ENCODE measurements around the gene SDHC. TPM values are rescaled to one million over a fixed set of nuclear protein-coding genes. Genes with fewer than 3 reads are reported as not detected.

The SDHC gene
- total and polyA plus RNA-seq, 2 experiments from 2014 or later = 17.4 to 211 TPM

- H3K9me2 ChIP-seq (ENCODE audit: insufficient read depth) = no peaks in the 10 kb centered on the region
- no peaks in the 10 kb centered on the region for H3K79me2 ChIP-seq (ENCODE audit: insufficient read depth)
- no peak for DNase-seq
- in situ Hi-C loops (cut with MboI) = no loop called here
- H3K27me3 ChIP-seq (replicated peaks; ENCODE audit: insufficient read depth) = peaks cover 18% of the 10 kb centered on the region
- no peak overlapping the region for H2AFZ ChIP-seq
- no peaks in the 10 kb centered on the region for H3K36me3 ChIP-seq (ENCODE audit: low read depth)
- H3K27ac ChIP-seq = no peak overlapping the region
- no peak overlapping the region for H3K9ac ChIP-seq
- no peak for TF ChIP-seq EZH2 (IDR thresholded peaks at IDR 0.05; ENCODE audit: insufficient read depth, poor library complexity, severe bottlenecking)
- TF ChIP-seq EZH2phosphoT487 (IDR thresholded peaks at IDR 0.05; ENCODE audit: insufficient read depth, low read depth) = no peak
- WGBS, 2 experiments (ENCODE audit: low coverage in 1 of 2, low lambda C conversion rate in 2 of 2, missing lambda C conversion rate in 2 of 2) = 62 to 68% methylated on average over 5 of the region's 5 CpGs
- no peaks in the 10 kb centered on the region for H4K20me1 ChIP-seq (ENCODE audit: insufficient read depth)
- H3K4me3 ChIP-seq = no peak overlapping the region
- H3K9me3 ChIP-seq (ENCODE audit: low read depth) = no peaks in the 10 kb centered on the region
- H3K4me1 ChIP-seq (ENCODE audit: insufficient read depth) = no peaks in the 10 kb centered on the region
- H3K4me2 ChIP-seq (ENCODE audit: unreplicated experiment) = no peak overlapping the region
- no peaks in the 10 kb centered on the region for H3F3A ChIP-seq (ENCODE audit: insufficient read depth)
Measured at GRCh38 chr1:161285521-161285920, 28.7 kb upstream of the SDHC start.

GRCh38 chr1:161287482-161288054, 26.6 kb upstream of the SDHC start:
- Histone ChIP-seq H3K9me2 (ENCODE audit: insufficient read depth) (no peaks in the 10 kb centered on the region), H3K4me3 (no peak overlapping the region), H3K4me2 (ENCODE audit: unreplicated experiment) (no peak overlapping the region), H3K9me3 (ENCODE audit: low read depth) (no peaks in the 10 kb centered on the region), H3K27ac (no peak overlapping the region), H3K79me2 (ENCODE audit: insufficient read depth) (no peaks in the 10 kb centered on the region), H3K27me3 (replicated peaks; ENCODE audit: insufficient read depth) (peaks cover 18% of the 10 kb centered on the region), H2AFZ (no peak overlapping the region), H3K36me3 (ENCODE audit: low read depth) (no peaks in the 10 kb centered on the region), H3K9ac (no peak overlapping the region), H4K20me1 (ENCODE audit: insufficient read depth) (no peaks in the 10 kb centered on the region), H3F3A (ENCODE audit: insufficient read depth) (no peaks in the 10 kb centered on the region), H3K4me1 (ENCODE audit: insufficient read depth) (no peaks in the 10 kb centered on the region)
- TF ChIP-seq EZH2 (IDR thresholded peaks at IDR 0.05; ENCODE audit: insufficient read depth, poor library complexity, severe bottlenecking) = no peak
- TF ChIP-seq EZH2phosphoT487 (IDR thresholded peaks at IDR 0.05; ENCODE audit: insufficient read depth, low read depth) = no peak
- DNase-seq = no peak
- WGBS, 2 experiments (ENCODE audit: low coverage in 1 of 2, low lambda C conversion rate in 2 of 2, missing lambda C conversion rate in 2 of 2) = 78 to 79% methylated on average over 3 of the region's 3 CpGs
- in situ Hi-C loops (cut with MboI) = no loop called here

- TF ChIP-seq EZH2 (IDR thresholded peaks at IDR 0.05; ENCODE audit: insufficient read depth, poor library complexity, severe bottlenecking) (no peak), EZH2phosphoT487 (IDR thresholded peaks at IDR 0.05; ENCODE audit: insufficient read depth, low read depth) (no peak)
- Histone ChIP-seq H3K4me3 (no peak overlapping the region), H3K36me3 (ENCODE audit: low read depth) (no peaks in the 10 kb centered on the region), H3K9me3 (ENCODE audit: low read depth) (no peaks in the 10 kb centered on the region), H3K27me3 (replicated peaks; ENCODE audit: insufficient read depth) (no peaks in the 10 kb centered on the region), H2AFZ (no peak overlapping the region), H4K20me1 (ENCODE audit: insufficient read depth) (no peaks in the 10 kb centered on the region), H3K4me1 (ENCODE audit: insufficient read depth) (no peaks in the 10 kb centered on the region), H3K27ac (no peak overlapping the region), H3K9ac (no peak overlapping the region), H3K79me2 (ENCODE audit: insufficient read depth) (no peaks in the 10 kb centered on the region), H3K9me2 (ENCODE audit: insufficient read depth) (no peaks in the 10 kb centered on the region), H3F3A (ENCODE audit: insufficient read depth) (no peaks in the 10 kb centered on the region), H3K4me2 (ENCODE audit: unreplicated experiment) (no peak overlapping the region)
- in situ Hi-C loops (cut with MboI) = no loop called here
- 80 to 94% methylated on average over 1 of the region's 1 CpG for WGBS, 2 experiments (ENCODE audit: low coverage in 1 of 2, low lambda C conversion rate in 2 of 2, missing lambda C conversion rate in 2 of 2)
- no peak for DNase-seq
Measured at GRCh38 chr1:161290779-161291178, 23.4 kb upstream of the SDHC start.

GRCh38 chr1:161297415-161297814, 16.8 kb upstream of the SDHC start:
- DNase-seq = no peak

GRCh38 chr1:161298116-161298515, 16.1 kb upstream of the SDHC start:
- no peaks in the 10 kb centered on the region for H3K4me1 ChIP-seq (ENCODE audit: insufficient read depth)
- no peak overlapping the region for H2AFZ ChIP-seq
- no peak overlapping the region for H3K27ac ChIP-seq
- H3K27me3 ChIP-seq (replicated peaks; ENCODE audit: insufficient read depth) = no peaks in the 10 kb centered on the region
- in situ Hi-C loops (cut with MboI) = no loop called here
- H3K36me3 ChIP-seq (ENCODE audit: low read depth) = no peaks in the 10 kb centered on the region
- H3K4me2 ChIP-seq (ENCODE audit: unreplicated experiment) = no peak overlapping the region
- no peaks in the 10 kb centered on the region for H4K20me1 ChIP-seq (ENCODE audit: insufficient read depth)
- DNase-seq = no peak
- no peaks in the 10 kb centered on the region for H3K9me2 ChIP-seq (ENCODE audit: insufficient read depth)
- H3K79me2 ChIP-seq (ENCODE audit: insufficient read depth) = no peaks in the 10 kb centered on the region
- no peaks in the 10 kb centered on the region for H3F3A ChIP-seq (ENCODE audit: insufficient read depth)
- TF ChIP-seq EZH2 (IDR thresholded peaks at IDR 0.05; ENCODE audit: insufficient read depth, poor library complexity, severe bottlenecking) (no peak), EZH2phosphoT487 (IDR thresholded peaks at IDR 0.05; ENCODE audit: insufficient read depth, low read depth) (no peak)
- no peaks in the 10 kb centered on the region for H3K9me3 ChIP-seq (ENCODE audit: low read depth)
- no peak overlapping the region for H3K4me3 ChIP-seq
- no peak overlapping the region for H3K9ac ChIP-seq
- 95 to 96% methylated on average over 6 of the region's 6 CpGs for WGBS, 2 experiments (ENCODE audit: low coverage in 1 of 2, low lambda C conversion rate in 2 of 2, missing lambda C conversion rate in 2 of 2)

More at GRCh38 chr1:161297415-161297814, 16.8 kb upstream of the SDHC start:
- Histone ChIP-seq H3K4me1 (ENCODE audit: insufficient read depth) (no peaks in the 10 kb centered on the region), H4K20me1 (ENCODE audit: insufficient read depth) (no peaks in the 10 kb centered on the region), H3K9me2 (ENCODE audit: insufficient read depth) (no peaks in the 10 kb centered on the region), H3K9me3 (ENCODE audit: low read depth) (no peaks in the 10 kb centered on the region), H3K27ac (no peak overlapping the region), H3K4me2 (ENCODE audit: unreplicated experiment) (no peak overlapping the region), H3K4me3 (no peak overlapping the region), H3F3A (ENCODE audit: insufficient read depth) (no peaks in the 10 kb centered on the region), H2AFZ (no peak overlapping the region), H3K79me2 (ENCODE audit: insufficient read depth) (no peaks in the 10 kb centered on the region), H3K27me3 (replicated peaks; ENCODE audit: insufficient read depth) (no peaks in the 10 kb centered on the region), H3K36me3 (ENCODE audit: low read depth) (no peaks in the 10 kb centered on the region), H3K9ac (no peak overlapping the region)
- TF ChIP-seq EZH2 (IDR thresholded peaks at IDR 0.05; ENCODE audit: insufficient read depth, poor library complexity, severe bottlenecking) (no peak), EZH2phosphoT487 (IDR thresholded peaks at IDR 0.05; ENCODE audit: insufficient read depth, low read depth) (no peak)
- in situ Hi-C loops (cut with MboI) = no loop called here

Data from GM23248 (cell line).